GM21447 (cell line): ENCODE data around the gene CDC37.

Experiments
- ATAC-seq: cut with Tn5 transposase; IDR thresholded peaks from one replicate; pipeline ENCODE4 v1.9.1; 2021; ENCODE audit not compliant: unreplicated experiment

The CDC37 gene

DNA sequence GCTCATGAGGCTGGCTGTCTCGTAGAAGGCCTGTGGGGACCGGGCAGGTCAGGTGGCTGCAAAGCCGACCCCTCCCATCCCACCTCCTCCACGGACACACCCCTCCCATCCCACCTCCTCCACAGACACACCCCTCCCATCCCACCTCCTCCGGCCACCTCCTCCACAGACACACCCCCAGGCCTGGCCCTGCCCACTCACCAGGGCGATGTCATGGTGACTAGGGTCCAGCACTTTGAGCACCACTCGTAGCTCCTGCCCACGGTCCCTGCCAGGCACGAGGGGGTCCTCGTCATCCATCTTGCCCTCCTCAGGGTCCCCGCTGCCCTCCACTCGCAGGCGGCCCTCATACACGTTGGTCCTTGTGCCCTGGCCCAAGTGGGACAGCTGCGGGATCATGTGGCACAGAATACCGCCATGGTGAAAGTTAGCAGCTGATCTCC lies 41.8 kb downstream of the CDC37 start:
- no peak for ATAC-seq

GRCh38 chr19:10356431-10356830 lies 46.9 kb downstream of the CDC37 start:
- no peak for ATAC-seq

- ATAC-seq = no peak
Observed at GRCh38 chr19:10353793-10354391, 49.5 kb downstream of the CDC37 start.

DNA sequence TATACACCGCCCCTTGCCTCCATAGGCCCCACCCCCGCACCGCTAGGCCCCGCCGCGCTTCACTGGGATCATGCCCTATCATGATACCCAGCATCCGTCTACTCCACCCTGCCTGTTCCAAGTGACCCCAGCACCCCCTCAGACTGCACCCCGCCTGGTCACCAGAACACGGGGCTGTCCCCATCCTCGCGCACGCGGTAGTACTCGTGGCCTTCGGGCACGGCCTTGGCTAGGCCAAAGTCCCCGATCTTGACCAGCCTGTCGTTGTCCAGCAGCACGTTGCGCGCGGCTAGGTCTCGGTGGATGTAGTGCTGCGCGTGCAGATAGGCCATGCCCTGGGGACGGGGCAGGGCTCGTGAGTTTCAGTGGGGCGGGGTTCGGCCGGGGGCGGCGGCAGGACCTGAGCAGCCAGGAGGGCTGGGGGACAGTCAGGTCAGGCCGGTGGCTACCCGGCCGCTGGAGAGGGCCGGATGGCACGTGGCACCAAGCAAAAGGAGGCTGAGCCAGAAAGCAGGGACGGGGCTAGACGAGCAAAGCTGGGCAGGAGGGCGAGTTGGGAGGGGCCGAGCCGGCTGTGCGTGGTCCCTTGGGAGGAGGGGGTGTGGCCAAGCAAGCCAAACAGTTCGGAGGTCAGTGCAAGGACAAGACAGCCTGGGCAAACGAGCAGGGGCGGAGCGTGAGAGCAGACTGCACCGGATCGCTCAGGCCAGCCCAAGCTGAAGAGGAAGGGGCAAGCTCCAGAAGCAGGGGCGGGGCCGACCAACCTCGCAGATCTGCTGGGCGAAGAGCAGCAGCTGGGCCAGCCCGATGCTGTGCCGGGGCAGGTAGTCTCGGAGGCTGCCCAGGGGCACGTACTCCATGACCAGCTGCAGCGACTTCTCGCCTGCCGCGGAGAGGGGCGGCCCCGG lies 50.3 kb downstream of the CDC37 start:
- ATAC-seq = no peak

GRCh38 chr19:10346509-10346908 lies 56.8 kb downstream of the CDC37 start:
- ATAC-seq = no peak

DNA sequence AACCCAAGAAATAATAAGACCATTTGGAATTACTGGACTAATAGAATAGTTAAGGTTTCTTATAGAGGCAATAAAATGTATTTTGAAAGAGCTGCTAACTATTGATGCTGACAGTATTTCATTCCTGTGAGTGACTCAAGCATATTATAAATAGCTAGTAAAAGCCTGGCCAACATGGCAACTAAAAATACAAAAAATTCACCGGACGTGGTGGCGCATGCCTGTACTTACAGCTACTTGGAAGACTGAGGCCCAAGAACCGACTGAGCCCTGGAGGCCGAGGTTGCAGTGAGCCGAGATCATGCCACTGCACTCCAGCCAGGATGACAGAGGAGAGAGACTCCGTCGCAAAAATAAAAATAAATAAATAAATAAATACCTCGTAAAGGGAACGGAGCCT lies 58.6 kb downstream of the CDC37 start:
- no peak for ATAC-seq

- no peak for ATAC-seq
Observed at GRCh38 chr19:10343495-10343894, 59.8 kb downstream of the CDC37 start.
